ENCODE results near the gene CCDC187.

- TF ChIP-seq CTCF (conservative IDR thresholded peaks at IDR 0.05) (no peak), ZFX (IDR thresholded peaks at IDR 0.05) (no peak)
Measured at GRCh38 chr9:136340356-136341041, 36.6 kb upstream of the CCDC187 start.
